Amygdala (tissue), 56 donors: ENCODE measurements around the gene BMF.

Experiments used
- DNase-seq, 56 donors: peaks; one replicate each; lab custom pipeline; 2025; lab: John Stamatoyannopoulos, UW

Gene BMF

GRCh38 chr15:40104865-40105516 lies 3.7 kb downstream of the BMF start:
- peak in 55 of 56 donors; percentile 13 to 91 (median 66) for DNase-seq

- DNase-seq, result no peak
Observed at GRCh38 chr15:40104296-40104864, 4.3 kb downstream of the BMF start.

GRCh38 chr15:40103864-40104271 lies 4.8 kb downstream of the BMF start:
- peak in 2 of 56 donors; percentile 17 to 39 for DNase-seq

- peak in 54 of 56 donors; percentile 27 to 90 (median 74) for DNase-seq
Observed at GRCh38 chr15:40102897-40103858, 5.5 kb downstream of the BMF start.

- no peak for DNase-seq
Observed at GRCh38 chr15:40100947-40101905, 7.5 kb downstream of the BMF start.

- no peak for DNase-seq
Observed at GRCh38 chr15:40100123-40100946, 8.3 kb downstream of the BMF start.

- DNase-seq, result peak in 31 of 56 donors; percentile 12 to 65 (median 37)
Observed at GRCh38 chr15:40098489-40099261, 10.0 kb downstream of the BMF start.

GRCh38 chr15:40097968-40098476 lies 10.7 kb downstream of the BMF start:
- peak in 4 of 56 donors; percentile 6 to 22 (median 14) for DNase-seq

- DNase-seq, result no peak
Observed at GRCh38 chr15:40097096-40097967, 11.3 kb downstream of the BMF start.

- DNase-seq, result no peak
Observed at GRCh38 chr15:40096094-40096891, 12.4 kb downstream of the BMF start.

GRCh38 chr15:40095371-40096093 lies 13.1 kb downstream of the BMF start:
- DNase-seq, result no peak

GRCh38 chr15:40094156-40094555 lies 14.5 kb downstream of the BMF start:
- DNase-seq, result no peak

GRCh38 chr15:40092979-40093869 lies 15.5 kb downstream of the BMF start:
- no peak for DNase-seq

GRCh38 chr15:40092256-40092978 lies 16.3 kb downstream of the BMF start:
- DNase-seq, result peak in 5 of 56 donors; percentile 4 to 57 (median 12)
